Neuron (in vitro differentiated cells): ENCODE results near the gene DLST.

Experiments used
- H2AFZ ChIP-seq: one replicate; pipeline ENCODE4 v1.6.1; 2013; ENCODE audit warnings: low read depth, mild to moderate bottlenecking, inconsistent platforms, low read length, moderate library complexity
- H3K27me3 ChIP-seq: one replicate; pipeline ENCODE4 v1.6.1; 2013; ENCODE audit warnings: low read length; ENCODE audit not compliant: insufficient read depth
- H3K36me3 ChIP-seq: one replicate; pipeline ENCODE4 v1.6.1; 2013; ENCODE audit warnings: low read length; ENCODE audit not compliant: insufficient read depth
- H3K4me1 ChIP-seq: one replicate; pipeline ENCODE4 v1.6.1; 2013; ENCODE audit warnings: low read length; ENCODE audit not compliant: insufficient read depth
- H3K4me3 ChIP-seq: 2 replicates; pipeline ENCODE4 v1.5.1; 2013; ENCODE audit warnings: mild to moderate bottlenecking, low read length, moderate library complexity
- H3K9me3 ChIP-seq: one replicate; pipeline ENCODE4 v1.6.1; 2013; ENCODE audit warnings: low read length

Gene DLST

GRCh38 chr14:74881431-74882102 lies at the start of gene DLST:
Gene DLST, plus strand, starts transcription at chr14:74881916. Its CDS starts 38 bp downstream, at chr14:74881954.
- Histone ChIP-seq H3K27me3 (no peaks in the 10 kb centered on the region), H3K4me1 (peaks cover 35% of the 10 kb centered on the region), H2AFZ (peak within 1 kb of the TSS; percentile 65), H3K9me3 (no peaks in the 10 kb centered on the region), H3K4me3 (peak within 1 kb of the TSS; percentile 78), H3K36me3 (peaks cover 22% of the 10 kb centered on the region)

DNA sequence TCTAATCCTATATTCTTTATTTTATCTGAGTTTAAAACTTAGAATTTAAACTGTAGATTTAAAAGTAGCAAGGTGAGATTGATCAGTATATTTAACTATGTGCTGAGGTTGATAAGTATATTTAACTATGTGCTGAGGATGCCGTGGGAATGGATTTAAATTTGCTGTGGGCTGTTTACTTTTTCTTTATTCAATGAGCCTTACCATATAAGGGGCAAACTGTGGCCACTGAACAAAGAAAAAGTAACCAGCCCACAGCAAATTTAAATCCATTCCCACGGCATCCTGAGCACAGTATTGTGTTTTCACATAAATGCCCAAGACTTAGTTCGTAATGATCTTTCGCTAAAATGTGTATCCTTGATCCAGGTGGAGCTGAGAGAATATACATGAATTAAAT lies 48.9 kb upstream of the DLST start:
- no peaks in the 10 kb centered on the region for H3K9me3 ChIP-seq
- H3K4me1 ChIP-seq = no peaks in the 10 kb centered on the region
- H3K27me3 ChIP-seq = no peaks in the 10 kb centered on the region
- H3K4me3 ChIP-seq = no peak overlapping the region
- no peak overlapping the region for H2AFZ ChIP-seq
- H3K36me3 ChIP-seq = peaks cover 60% of the 10 kb centered on the region

GRCh38 chr14:74834692-74835392 lies 46.9 kb upstream of the DLST start:
- H3K36me3 ChIP-seq = peaks cover 43% of the 10 kb centered on the region
- no peaks in the 10 kb centered on the region for H3K4me1 ChIP-seq
- H2AFZ ChIP-seq = no peak overlapping the region
- no peaks in the 10 kb centered on the region for H3K9me3 ChIP-seq
- H3K4me3 ChIP-seq = no peak overlapping the region
- H3K27me3 ChIP-seq = no peaks in the 10 kb centered on the region

DNA sequence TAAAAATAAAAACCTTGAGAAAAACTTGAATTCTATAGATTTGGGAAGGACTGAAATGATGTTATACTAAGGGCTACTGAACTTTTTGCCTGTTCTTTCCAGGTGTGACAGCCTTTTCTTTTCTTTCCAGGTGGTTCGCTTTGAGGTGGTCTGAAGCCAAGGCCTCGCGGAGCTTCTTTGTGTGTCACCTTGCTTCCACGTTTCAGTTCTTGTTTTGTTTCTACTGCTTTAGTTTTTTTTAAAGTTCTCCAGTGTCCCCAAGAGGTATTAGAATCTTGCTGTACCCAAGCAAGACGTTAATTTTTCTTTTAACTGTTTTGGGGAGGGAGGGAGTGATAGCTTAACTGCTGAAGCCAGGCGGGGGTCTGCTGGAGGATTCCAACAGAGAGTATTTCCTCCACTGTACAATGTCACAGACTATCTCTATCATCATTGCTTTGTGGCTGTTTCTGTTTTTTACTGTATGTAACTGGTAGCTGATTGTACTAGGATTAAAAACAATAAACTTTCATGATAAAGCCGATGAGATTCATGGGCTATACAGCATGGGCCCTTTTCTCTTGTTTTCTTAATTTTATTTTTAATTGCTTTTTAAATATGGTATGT lies 46.0 kb upstream of the DLST start:
- no peaks in the 10 kb centered on the region for H3K4me1 ChIP-seq
- no peak overlapping the region for H2AFZ ChIP-seq
- no peaks in the 10 kb centered on the region for H3K27me3 ChIP-seq
- H3K4me3 ChIP-seq = no peak overlapping the region
- H3K36me3 ChIP-seq = peaks cover 38% of the 10 kb centered on the region
- no peaks in the 10 kb centered on the region for H3K9me3 ChIP-seq

- H3K9me3 ChIP-seq = no peaks in the 10 kb centered on the region
- H3K27me3 ChIP-seq = no peaks in the 10 kb centered on the region
- H3K36me3 ChIP-seq = peaks cover 33% of the 10 kb centered on the region
These were observed 45.3 kb upstream of the DLST start for GRCh38 chr14:74836251-74836960.

GRCh38 chr14:74838166-74838565 lies 43.5 kb upstream of the DLST start:
- Histone ChIP-seq H3K9me3 (no peaks in the 10 kb centered on the region), H3K4me1 (no peaks in the 10 kb centered on the region), H2AFZ (no peak overlapping the region), H3K27me3 (no peaks in the 10 kb centered on the region), H3K4me3 (no peak overlapping the region), H3K36me3 (peaks cover 27% of the 10 kb centered on the region)

More at GRCh38 chr14:74836251-74836960, 45.3 kb upstream of the DLST start:
- Histone ChIP-seq H3K4me3 (no peak overlapping the region), H2AFZ (no peak overlapping the region), H3K4me1 (no peaks in the 10 kb centered on the region)

DNA sequence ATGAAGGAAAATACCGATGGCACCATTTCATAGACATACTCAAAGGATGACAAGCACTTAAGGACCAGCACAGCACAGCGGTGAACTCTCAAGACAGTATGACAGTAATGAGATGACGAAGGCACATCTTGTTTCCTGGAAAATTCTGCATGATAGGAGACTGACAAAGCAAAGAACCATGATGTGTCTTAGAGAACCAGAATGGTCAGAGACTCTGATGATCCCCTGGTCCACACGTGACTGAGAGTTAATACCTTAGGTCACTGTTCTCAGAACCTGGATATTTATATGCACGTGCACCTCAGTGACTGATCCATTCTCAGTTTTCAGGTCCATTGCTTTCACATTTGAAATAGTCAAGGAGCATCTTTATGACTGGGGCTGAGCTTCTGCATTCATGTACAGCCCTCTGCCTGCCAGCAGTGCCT lies 41.1 kb upstream of the DLST start:
- Histone ChIP-seq H3K4me3 (no peak overlapping the region), H3K4me1 (no peaks in the 10 kb centered on the region), H3K9me3 (no peaks in the 10 kb centered on the region), H3K36me3 (peaks cover 16% of the 10 kb centered on the region), H3K27me3 (no peaks in the 10 kb centered on the region), H2AFZ (no peak overlapping the region)

- H3K9me3 ChIP-seq = no peaks in the 10 kb centered on the region
- H3K4me3 ChIP-seq = no peak overlapping the region
- H3K27me3 ChIP-seq = no peaks in the 10 kb centered on the region
- no peaks in the 10 kb centered on the region for H3K4me1 ChIP-seq
- peaks cover 12% of the 10 kb centered on the region for H3K36me3 ChIP-seq
- H2AFZ ChIP-seq = no peak overlapping the region
These were observed 40.2 kb upstream of the DLST start for GRCh38 chr14:74841230-74842207.

GRCh38 chr14:74843653-74844052 lies 38.1 kb upstream of the DLST start:
- Histone ChIP-seq H2AFZ (no peak overlapping the region), H3K4me1 (no peaks in the 10 kb centered on the region), H3K9me3 (no peaks in the 10 kb centered on the region), H3K27me3 (no peaks in the 10 kb centered on the region), H3K4me3 (no peak overlapping the region), H3K36me3 (peaks cover 8% of the 10 kb centered on the region)

GRCh38 chr14:74846168-74846567 lies 35.5 kb upstream of the DLST start:
- Histone ChIP-seq H3K36me3 (peaks cover 3% of the 10 kb centered on the region), H3K4me3 (no peak overlapping the region), H2AFZ (no peak overlapping the region), H3K9me3 (no peaks in the 10 kb centered on the region), H3K27me3 (no peaks in the 10 kb centered on the region), H3K4me1 (no peaks in the 10 kb centered on the region)

DNA sequence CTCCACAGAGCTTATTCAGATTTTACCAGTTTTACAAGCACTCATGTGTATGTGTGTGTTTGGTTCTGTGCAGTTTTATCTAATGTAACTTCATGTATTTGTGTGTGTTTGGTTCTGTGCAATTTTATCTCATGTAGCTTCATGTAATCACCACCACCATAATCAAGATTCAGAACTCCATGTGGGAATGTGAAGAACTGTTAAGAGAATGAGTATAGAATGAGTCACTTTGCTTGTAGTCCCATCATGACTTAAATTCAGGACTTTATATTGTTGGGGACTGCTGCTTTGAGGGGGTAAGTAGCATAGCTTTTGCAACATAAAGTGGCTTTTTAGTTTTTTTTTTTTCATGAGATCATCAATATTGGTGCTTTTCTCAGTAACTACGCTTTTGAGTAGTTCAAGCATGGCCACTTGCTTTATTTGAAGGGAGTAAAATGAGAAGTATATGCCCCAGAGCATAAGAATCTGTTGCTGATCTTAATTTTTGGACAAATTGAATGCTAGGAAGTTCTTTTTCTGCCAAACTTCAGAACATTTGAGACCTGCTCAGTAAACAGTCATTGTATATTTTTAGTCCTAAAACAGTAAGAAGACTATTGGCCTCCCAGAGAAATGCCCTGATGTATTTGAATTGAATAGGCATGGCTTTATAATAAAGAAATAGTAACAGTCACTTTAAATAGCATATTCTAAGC lies 34.6 kb upstream of the DLST start:
- Histone ChIP-seq H3K4me1 (no peaks in the 10 kb centered on the region), H2AFZ (no peak overlapping the region), H3K27me3 (no peaks in the 10 kb centered on the region), H3K36me3 (peaks cover 3% of the 10 kb centered on the region), H3K9me3 (no peaks in the 10 kb centered on the region), H3K4me3 (no peak overlapping the region)

DNA sequence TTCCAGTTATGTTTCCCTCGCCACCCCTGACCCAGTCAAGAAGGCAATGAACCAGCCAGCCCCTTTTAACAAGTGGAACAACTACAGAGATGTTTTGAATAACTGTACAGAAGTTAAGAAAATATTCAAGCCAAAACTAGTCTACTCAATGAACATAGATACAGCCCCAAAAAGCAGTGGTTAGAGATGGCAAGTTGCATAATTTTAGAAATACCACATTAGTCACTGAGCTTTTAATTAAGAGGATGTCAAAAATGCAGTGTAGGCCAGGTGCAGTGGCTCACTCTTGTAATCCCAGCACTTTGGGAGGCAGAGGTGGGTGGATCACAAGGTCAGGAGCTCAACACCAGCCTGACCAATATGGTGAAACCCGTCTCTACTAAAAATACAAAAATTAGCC lies 32.9 kb upstream of the DLST start:
- Histone ChIP-seq H3K4me3 (no peak overlapping the region), H3K4me1 (peaks cover 8% of the 10 kb centered on the region), H3K9me3 (no peaks in the 10 kb centered on the region), H3K36me3 (peaks cover 3% of the 10 kb centered on the region), H3K27me3 (no peaks in the 10 kb centered on the region), H2AFZ (no peak overlapping the region)
